ENCODE data around the gene IL5RA.

The IL5RA gene

GRCh38 chr3:3038201-3038991, 71.8 kb downstream of the IL5RA start:
- H3K9me3 ChIP-seq: no peaks in the 10 kb centered on the region
- TF ChIP-seq CTCF (IDR thresholded peaks at IDR 0.05): no peak
- H3K27me3 ChIP-seq: no peaks in the 10 kb centered on the region
- no peak overlapping the region for H3K27ac ChIP-seq
- peaks cover 0 to 8% of the 10 kb centered on the region in 2 experiments for H3K4me1 ChIP-seq (ENCODE audit: control insufficient read depth in 1 of 2, insufficient read depth in 1 of 2, low read depth in 1 of 2, low read length in 1 of 2)
- H3K36me3 ChIP-seq: no peaks in the 10 kb centered on the region
- no peak overlapping the region for H3K4me3 ChIP-seq (ENCODE audit: low read depth in 1 of 2, low read length in 1 of 2)

GRCh38 chr3:3037156-3037555, 73.0 kb downstream of the IL5RA start:
- no peak overlapping the region for H3K27ac ChIP-seq
- TF ChIP-seq CTCF (IDR thresholded peaks at IDR 0.05): no peak
- no peaks in the 10 kb centered on the region for H3K27me3 ChIP-seq
- no peak overlapping the region for H3K4me3 ChIP-seq (ENCODE audit: low read depth in 1 of 2, low read length in 1 of 2)
- no peaks in the 10 kb centered on the region for H3K9me3 ChIP-seq
- no peaks in the 10 kb centered on the region for H3K36me3 ChIP-seq
- H3K4me1 ChIP-seq (ENCODE audit: control insufficient read depth in 1 of 2, insufficient read depth in 1 of 2, low read depth in 1 of 2, low read length in 1 of 2): peaks cover 0 to 14% of the 10 kb centered on the region in 2 experiments

GRCh38 chr3:3031326-3031725, 78.8 kb downstream of the IL5RA start:
- no peak for TF ChIP-seq CTCF (IDR thresholded peaks at IDR 0.05)
- Histone ChIP-seq H3K27me3 (no peaks in the 10 kb centered on the region), H3K9me3 (no peaks in the 10 kb centered on the region), H3K4me3 (ENCODE audit: low read depth in 1 of 2, low read length in 1 of 2) (no peak overlapping the region), H3K4me1 (ENCODE audit: control insufficient read depth in 1 of 2, insufficient read depth in 1 of 2, low read depth in 1 of 2, low read length in 1 of 2) (peaks cover 0 to 15% of the 10 kb centered on the region in 2 experiments), H3K27ac (no peak overlapping the region), H3K36me3 (no peaks in the 10 kb centered on the region)

- TF ChIP-seq CTCF (IDR thresholded peaks at IDR 0.05): no peak
- no peaks in the 10 kb centered on the region for H3K9me3 ChIP-seq
- H3K4me3 ChIP-seq (ENCODE audit: low read depth in 1 of 2, low read length in 1 of 2): no peak overlapping the region
- no peak overlapping the region for H3K27ac ChIP-seq
- H3K27me3 ChIP-seq: peaks cover 6% of the 10 kb centered on the region
- no peaks in the 10 kb centered on the region for H3K36me3 ChIP-seq
- H3K4me1 ChIP-seq (ENCODE audit: control insufficient read depth in 1 of 2, insufficient read depth in 1 of 2, low read depth in 1 of 2, low read length in 1 of 2): peaks cover 0 to 8% of the 10 kb centered on the region in 2 experiments
These were observed 82.1 kb downstream of the IL5RA start for GRCh38 chr3:3027976-3028567.

GRCh38 chr3:3023111-3023745, 86.9 kb downstream of the IL5RA start:
- no peaks in the 10 kb centered on the region for H3K9me3 ChIP-seq
- H3K4me1 ChIP-seq (ENCODE audit: control insufficient read depth in 1 of 2, insufficient read depth in 1 of 2, low read depth in 1 of 2, low read length in 1 of 2): no peaks in the 10 kb centered on the region
- no peak for TF ChIP-seq CTCF (IDR thresholded peaks at IDR 0.05)
- H3K27ac ChIP-seq: no peak overlapping the region
- H3K36me3 ChIP-seq: no peaks in the 10 kb centered on the region
- no peak overlapping the region for H3K4me3 ChIP-seq (ENCODE audit: low read depth in 1 of 2, low read length in 1 of 2)
- H3K27me3 ChIP-seq: peaks cover 7% of the 10 kb centered on the region

Measured in neutrophil (primary cell).